HepG2 (cell line): Measurements from ENCODE around the gene AMBRA1. TPM values are rescaled to one million over a fixed set of nuclear protein-coding genes. Genes with fewer than 3 reads are reported as not detected.
A peak's percentile ranks its signal among the peaks of the same experiment; 100 is the strongest.

ENCODE experiments used
- ATAC-seq: fragments of 200-7000 bp; cut with Tn5 transposase; 3 replicates; pipeline ENCODE4 v1.9.1; 2020; ENCODE audit warnings: mild to moderate bottlenecking, moderate library complexity
- BruUV-seq: library from RNA; stranded (reverse); fragments of 400-500 nt; replicated peaks from 2 replicates; lab custom pipeline; 2021; lab: Mats Ljungman, UMichigan
- CTCF ChIA-PET: fragments of 300-600 bp; formaldehyde crosslinking; extraction: SDS; loops from one replicate; lab custom pipeline; 2021; ENCODE audit warnings: low total read pairs, inconsistent platforms, low intra/inter-chr PET ratio; lab: Yijun Ruan, JAX
- POLR2A ChIA-PET: fragments of 350-600 bp; sonication (Branson Sonifier 250); formaldehyde crosslinking; loops from one replicate; lab custom pipeline; 2020; ENCODE audit warnings: antibody characterized with exemption, inconsistent platforms; lab: Yijun Ruan, JAX
- DNase-seq: peaks from one replicate; pipeline ENCODE4 v3.0.0-alpha.2; 2015; ENCODE audit warnings: low spot score
- FAIRE-seq: peaks from 3 replicates; lab custom pipeline; 2011; peaks lifted over from hg19 to GRCh38; lab: Jason Lieb, UNC
- H2AFZ ChIP-seq: one replicate; pipeline ENCODE4 v1.6.1; 2011; ENCODE audit warnings: low read length, inconsistent platforms
- H3K27ac ChIP-seq: fragments of 300-600 bp; 3 replicates; pipeline ENCODE4 v1.8.0; 2011; ENCODE audit warnings: mixed run types, mild to moderate bottlenecking, mixed read lengths, low read length, inconsistent platforms; ENCODE audit not compliant: insufficient read depth; ENCODE audit errors: extremely low read length
- H3K27me3 ChIP-seq, 2 experiments: fragments of 200-600 bp in 1 of 2; 2 replicates in 1 of 2; 3 replicates in 1 of 2; pipeline versions ENCODE4 v1.6.0 to v1.8.0; 2011; ENCODE audit warnings: low read length in 2 of 2, mild to moderate bottlenecking in 2 of 2, moderate library complexity in 2 of 2, inconsistent platforms in 1 of 2; ENCODE audit not compliant: insufficient read depth in 2 of 2, control insufficient read depth in 1 of 2
- H3K36me3 ChIP-seq, 2 experiments: fragments of 200-600 bp in 1 of 2; replicated peaks in 1 of 2; 2 replicates in 1 of 2; 3 replicates in 1 of 2; pipeline versions ENCODE4 v1.5.1 to v1.8.0; 2011; ENCODE audit warnings: low read length in 2 of 2, inconsistent platforms in 1 of 2; ENCODE audit not compliant: insufficient read depth in 2 of 2, control insufficient read depth in 1 of 2
- H3K4me1 ChIP-seq: 2 replicates; pipeline ENCODE4 v1.5.1; 2012; ENCODE audit warnings: low read length, inconsistent platforms; ENCODE audit not compliant: insufficient read depth
- H3K4me2 ChIP-seq: 2 replicates; pipeline ENCODE4 v1.6.0; 2011; ENCODE audit warnings: low read depth, low read length, inconsistent platforms
- H3K4me3 ChIP-seq, 3 experiments: fragments of 200-600 bp in 1 of 3; sonication (generic), shearing (Covaris generic) in 1 of 3; replicated peaks in 1 of 3; 2 replicates each; pipeline ENCODE4 v1.5.1; 2011 to 2016; ENCODE audit warnings: low read length in 3 of 3, inconsistent platforms in 2 of 3, low read depth in 2 of 3, mild to moderate bottlenecking in 2 of 3, control low read depth in 1 of 3, mixed read lengths in 1 of 3; ENCODE audit not compliant: insufficient read depth in 1 of 3
- H3K79me2 ChIP-seq: one replicate; pipeline ENCODE4 v1.6.1; 2011; ENCODE audit warnings: low read length, inconsistent platforms; ENCODE audit not compliant: insufficient read depth
- H3K9ac ChIP-seq: 2 replicates; pipeline ENCODE4 v1.6.0; 2011; ENCODE audit warnings: mild to moderate bottlenecking, low read depth, low read length, inconsistent platforms; ENCODE audit not compliant: insufficient read depth
- H3K9me3 ChIP-seq: 2 replicates; pipeline ENCODE4 v1.5.1; 2012; ENCODE audit warnings: mild to moderate bottlenecking, low read length
- H4K20me1 ChIP-seq: 2 replicates; pipeline ENCODE4 v1.6.0; 2011; ENCODE audit warnings: inconsistent platforms, mild to moderate bottlenecking, low read length, moderate library complexity; ENCODE audit not compliant: insufficient read depth
- AGO2 ChIP-seq: fragments of 200-400 bp; formaldehyde crosslinking; optimal IDR thresholded peaks from 2 replicates; pipeline ENCODE3; 2017; ENCODE audit warnings: mild to moderate bottlenecking, low read depth, low read length, moderate library complexity
- ESRRA ChIP-seq: sonication (generic); formaldehyde crosslinking; IDR thresholded peaks from 2 replicates; pipeline ENCODE4 v1.5.1; 2020; ENCODE audit warnings: mild to moderate bottlenecking, low read depth, missing genetic modification reagents
- HNRNPUL1 ChIP-seq: fragments of 200-400 bp; formaldehyde crosslinking; IDR thresholded peaks from 2 replicates; pipeline ENCODE4 v1.6.1; 2017; ENCODE audit warnings: low read depth, mild to moderate bottlenecking, low read length, moderate library complexity
- SNAI1 ChIP-seq: sonication (generic); formaldehyde crosslinking; IDR thresholded peaks from 2 replicates; pipeline ENCODE4 v1.5.0; 2020; ENCODE audit warnings: mild to moderate bottlenecking, missing genetic modification reagents, borderline replicate concordance
- TCF7L2 ChIP-seq: IDR thresholded peaks from 2 replicates; pipeline ENCODE4 v1.6.1; 2011; ENCODE audit warnings: mild to moderate bottlenecking, low read depth, low read length, moderate library complexity
- ZNF629 ChIP-seq: sonication (generic); formaldehyde crosslinking; conservative IDR thresholded peaks from 2 replicates; pipeline ENCODE4 v1.5.0; 2020; ENCODE audit warnings: missing genetic modification reagents
- ZNF652 ChIP-seq: IDR thresholded peaks from 2 replicates; pipeline ENCODE4 v1.6.1; 2016; ENCODE audit warnings: low read depth, borderline replicate concordance
- ZNF776 ChIP-seq: sonication (generic); formaldehyde crosslinking; IDR thresholded peaks from 2 replicates; pipeline ENCODE4 v1.4.0; 2020; ENCODE audit warnings: mild to moderate bottlenecking, missing genetic modification reagents
- ZNF788 ChIP-seq: sonication (generic); formaldehyde crosslinking; IDR thresholded peaks from 2 replicates; pipeline ENCODE4 v1.5.0; 2020; ENCODE audit warnings: mild to moderate bottlenecking, missing genetic modification reagents, borderline replicate concordance
- ZNF83 ChIP-seq: sonication (generic); formaldehyde crosslinking; IDR thresholded peaks from 2 replicates; pipeline ENCODE4 v1.4.0; 2020; ENCODE audit warnings: missing genetic modification reagents, mild to moderate bottlenecking, borderline replicate concordance
- WGBS: methylation state at CpG from one replicate; pipeline ENCODE4 v1.1.6; 2017; ENCODE audit warnings: low lambda C conversion rate; 5-methylcytosine and 5-hydroxymethylcytosine counted together
- in situ Hi-C: cut with HindIII; loops from 2 replicates; pipeline ENCODE4 v1.10.0; 2017; ENCODE audit warnings: low pct_unique_long_range_greater_than_20kb; ENCODE audit not compliant: extremely low pct_ligation_motif_present
- intact Hi-C: fragments of 100-400 bp; cut with micrococcal nuclease; formaldehyde crosslinking; loops from one replicate; pipeline ENCODE4 v1.10.0; 2022; ENCODE audit not compliant: unreplicated experiment
- polyA plus RNA-seq, 8 experiments: library from polyadenylated mRNA; depleted of rRNA in 3 of 8; stranded (reverse) in 7 of 8; unstranded in 1 of 8; fragments of >200 nt; fragmentation: Illumina TruSeq in 4 of 8; extraction: Trizol in 4 of 8; gene quantifications; 2 replicates each; pipeline versions ENCODE4 v1.2.1 to v1.2.3, GENCODE V29; 2011 to 2016; ENCODE audit warnings: low read depth in 4 of 8, missing spikeins in 1 of 8, mixed read lengths in 1 of 8; ENCODE audit not compliant: insufficient read depth in 1 of 8
- total RNA-seq, 5 experiments: library from RNA; depleted of rRNA; stranded (reverse); fragments of >200 nt; fragmentation: Illumina TruSeq; extraction: Trizol; gene quantifications; 2 replicates each; pipeline ENCODE4 v1.2.3, GENCODE V29; 2016; ENCODE audit warnings: low read depth in 1 of 5
- TF ChIP-seq, protein P1 (sequence below): sonication (generic); formaldehyde crosslinking; IDR thresholded peaks from 2 replicates; pipeline ENCODE4 v1.5.0; 2020; ENCODE audit warnings: missing genetic modification reagents
- TF ChIP-seq, protein P2 (sequence below): sonication (generic); formaldehyde crosslinking; IDR thresholded peaks from 2 replicates; pipeline ENCODE4 v1.4.0; 2020; ENCODE audit warnings: missing genetic modification reagents
- TF ChIP-seq, protein P3 (sequence below): sonication (generic); formaldehyde crosslinking; IDR thresholded peaks from 2 replicates; pipeline ENCODE4 v1.4.0; 2020; ENCODE audit warnings: missing genetic modification reagents, borderline replicate concordance
- TF ChIP-seq, protein P4 (sequence below): sonication (generic); formaldehyde crosslinking; IDR thresholded peaks from 2 replicates; pipeline ENCODE4 v1.4.0; 2020; ENCODE audit warnings: missing genetic modification reagents

AMBRA1 gene
- total and polyA plus RNA-seq, 2 of the 13 experiments (the other 11 are each of a cell fraction or from before 2014, with no cell fraction given) = 15.7 to 26.0 TPM

DNA sequence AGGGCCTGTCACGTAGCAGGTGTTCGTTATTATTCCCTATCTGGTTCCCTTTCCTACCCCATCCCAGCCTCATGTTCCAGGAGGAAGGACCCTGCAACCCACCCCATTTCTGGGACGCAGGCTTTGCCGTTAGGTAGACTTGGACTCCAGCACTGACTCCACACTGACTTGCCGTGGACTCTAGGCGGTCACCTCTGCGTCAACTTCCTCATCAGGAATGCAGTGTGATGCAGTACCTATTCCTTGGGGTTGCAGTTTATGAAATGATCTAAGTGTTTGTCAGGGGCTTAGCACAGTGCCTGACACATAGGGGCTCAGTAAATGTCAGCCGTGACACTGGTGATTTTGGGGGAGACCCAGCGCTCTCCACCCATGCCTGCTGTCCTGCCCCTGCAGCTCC, 229.8 kb downstream of the AMBRA1 start (continued):
- no peak for TF ChIP-seq ZNF788 (CRISPR knock-in tag)
- TF ChIP-seq ESRRA (CRISPR knock-in tag) = no peak

DNA sequence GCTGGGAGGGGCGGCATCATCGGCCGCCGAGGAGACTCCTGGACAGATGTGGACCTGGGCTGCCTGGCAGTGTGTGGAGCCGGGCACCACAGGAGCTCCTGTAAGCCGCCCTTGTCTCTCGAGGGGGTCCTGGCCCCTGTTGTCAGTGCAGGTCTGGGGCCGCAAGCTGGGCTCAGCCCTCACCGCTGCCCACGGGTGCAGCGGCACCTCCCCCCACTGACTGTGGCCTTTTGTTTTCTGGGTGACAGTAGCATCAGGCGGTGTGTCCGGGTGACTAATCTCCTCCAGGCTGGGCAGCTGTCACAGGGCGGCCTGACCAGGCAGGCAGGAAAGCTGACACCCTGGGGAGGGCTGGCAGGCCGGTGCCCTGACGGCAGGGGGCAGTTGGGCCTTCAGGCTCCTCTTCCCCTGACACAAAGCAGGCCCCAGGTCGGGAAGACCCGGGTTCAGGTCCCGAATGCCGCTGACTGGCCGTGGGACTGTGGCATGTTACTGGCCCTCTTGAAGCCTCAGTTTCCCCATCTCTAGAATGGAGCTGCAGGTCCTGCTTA, 230.3 kb downstream of the AMBRA1 start:
- no peak for ATAC-seq
- TF ChIP-seq ZNF629 = peak; percentile 56
- TF ChIP-seq, protein P1, sequence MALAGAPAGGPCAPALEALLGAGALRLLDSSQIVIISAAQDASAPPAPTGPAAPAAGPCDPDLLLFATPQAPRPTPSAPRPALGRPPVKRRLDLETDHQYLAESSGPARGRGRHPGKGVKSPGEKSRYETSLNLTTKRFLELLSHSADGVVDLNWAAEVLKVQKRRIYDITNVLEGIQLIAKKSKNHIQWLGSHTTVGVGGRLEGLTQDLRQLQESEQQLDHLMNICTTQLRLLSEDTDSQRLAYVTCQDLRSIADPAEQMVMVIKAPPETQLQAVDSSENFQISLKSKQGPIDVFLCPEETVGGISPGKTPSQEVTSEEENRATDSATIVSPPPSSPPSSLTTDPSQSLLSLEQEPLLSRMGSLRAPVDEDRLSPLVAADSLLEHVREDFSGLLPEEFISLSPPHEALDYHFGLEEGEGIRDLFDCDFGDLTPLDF (CRISPR knock-in tag) = no peak
- TF ChIP-seq, protein P2, sequence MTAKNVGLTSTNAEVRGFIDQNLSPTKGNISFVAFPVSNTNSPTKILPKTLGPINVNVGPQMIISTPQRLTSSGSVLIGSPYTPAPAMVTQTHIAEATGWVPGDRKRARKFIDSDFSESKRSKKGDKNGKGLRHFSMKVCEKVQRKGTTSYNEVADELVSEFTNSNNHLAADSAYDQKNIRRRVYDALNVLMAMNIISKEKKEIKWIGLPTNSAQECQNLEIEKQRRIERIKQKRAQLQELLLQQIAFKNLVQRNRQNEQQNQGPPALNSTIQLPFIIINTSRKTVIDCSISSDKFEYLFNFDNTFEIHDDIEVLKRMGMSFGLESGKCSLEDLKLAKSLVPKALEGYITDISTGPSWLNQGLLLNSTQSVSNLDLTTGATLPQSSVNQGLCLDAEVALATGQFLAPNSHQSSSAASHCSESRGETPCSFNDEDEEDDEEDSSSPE (CRISPR knock-in tag) = no peak
- TF ChIP-seq, protein P3, sequence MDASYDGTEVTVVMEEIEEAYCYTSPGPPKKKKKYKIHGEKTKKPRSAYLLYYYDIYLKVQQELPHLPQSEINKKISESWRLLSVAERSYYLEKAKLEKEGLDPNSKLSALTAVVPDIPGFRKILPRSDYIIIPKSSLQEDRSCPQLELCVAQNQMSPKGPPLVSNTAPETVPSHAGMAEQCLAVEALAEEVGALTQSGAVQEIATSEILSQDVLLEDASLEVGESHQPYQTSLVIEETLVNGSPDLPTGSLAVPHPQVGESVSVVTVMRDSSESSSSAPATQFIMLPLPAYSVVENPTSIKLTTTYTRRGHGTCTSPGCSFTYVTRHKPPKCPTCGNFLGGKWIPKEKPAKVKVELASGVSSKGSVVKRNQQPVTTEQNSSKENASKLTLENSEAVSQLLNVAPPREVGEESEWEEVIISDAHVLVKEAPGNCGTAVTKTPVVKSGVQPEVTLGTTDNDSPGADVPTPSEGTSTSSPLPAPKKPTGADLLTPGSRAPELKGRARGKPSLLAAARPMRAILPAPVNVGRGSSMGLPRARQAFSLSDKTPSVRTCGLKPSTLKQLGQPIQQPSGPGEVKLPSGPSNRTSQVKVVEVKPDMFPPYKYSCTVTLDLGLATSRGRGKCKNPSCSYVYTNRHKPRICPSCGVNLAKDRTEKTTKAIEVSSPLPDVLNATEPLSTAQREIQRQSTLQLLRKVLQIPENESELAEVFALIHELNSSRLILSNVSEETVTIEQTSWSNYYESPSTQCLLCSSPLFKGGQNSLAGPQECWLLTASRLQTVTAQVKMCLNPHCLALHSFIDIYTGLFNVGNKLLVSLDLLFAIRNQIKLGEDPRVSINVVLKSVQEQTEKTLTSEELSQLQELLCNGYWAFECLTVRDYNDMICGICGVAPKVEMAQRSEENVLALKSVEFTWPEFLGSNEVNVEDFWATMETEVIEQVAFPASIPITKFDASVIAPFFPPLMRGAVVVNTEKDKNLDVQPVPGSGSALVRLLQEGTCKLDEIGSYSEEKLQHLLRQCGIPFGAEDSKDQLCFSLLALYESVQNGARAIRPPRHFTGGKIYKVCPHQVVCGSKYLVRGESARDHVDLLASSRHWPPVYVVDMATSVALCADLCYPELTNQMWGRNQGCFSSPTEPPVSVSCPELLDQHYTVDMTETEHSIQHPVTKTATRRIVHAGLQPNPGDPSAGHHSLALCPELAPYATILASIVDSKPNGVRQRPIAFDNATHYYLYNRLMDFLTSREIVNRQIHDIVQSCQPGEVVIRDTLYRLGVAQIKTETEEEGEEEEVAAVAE = no peak
- no peak for TF ChIP-seq SNAI1 (CRISPR knock-in tag)
- no peak for TF ChIP-seq ZNF652 (CRISPR knock-in tag)
- TF ChIP-seq AGO2 = peak; percentile 66
- no peak for TF ChIP-seq ZNF83
- TF ChIP-seq HNRNPUL1 = no peak
- TF ChIP-seq TCF7L2 = no peak
- no peak for TF ChIP-seq ZNF776 (CRISPR knock-in tag)
- TF ChIP-seq, protein P4, sequence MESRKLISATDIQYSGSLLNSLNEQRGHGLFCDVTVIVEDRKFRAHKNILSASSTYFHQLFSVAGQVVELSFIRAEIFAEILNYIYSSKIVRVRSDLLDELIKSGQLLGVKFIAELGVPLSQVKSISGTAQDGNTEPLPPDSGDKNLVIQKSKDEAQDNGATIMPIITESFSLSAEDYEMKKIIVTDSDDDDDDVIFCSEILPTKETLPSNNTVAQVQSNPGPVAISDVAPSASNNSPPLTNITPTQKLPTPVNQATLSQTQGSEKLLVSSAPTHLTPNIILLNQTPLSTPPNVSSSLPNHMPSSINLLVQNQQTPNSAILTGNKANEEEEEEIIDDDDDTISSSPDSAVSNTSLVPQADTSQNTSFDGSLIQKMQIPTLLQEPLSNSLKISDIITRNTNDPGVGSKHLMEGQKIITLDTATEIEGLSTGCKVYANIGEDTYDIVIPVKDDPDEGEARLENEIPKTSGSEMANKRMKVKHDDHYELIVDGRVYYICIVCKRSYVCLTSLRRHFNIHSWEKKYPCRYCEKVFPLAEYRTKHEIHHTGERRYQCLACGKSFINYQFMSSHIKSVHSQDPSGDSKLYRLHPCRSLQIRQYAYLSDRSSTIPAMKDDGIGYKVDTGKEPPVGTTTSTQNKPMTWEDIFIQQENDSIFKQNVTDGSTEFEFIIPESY (CRISPR knock-in tag) = peak; percentile 78

More for the DNA sequence above, 230.3 kb downstream of the AMBRA1 start:
- H3K4me2 ChIP-seq = no peak overlapping the region
- no peak overlapping the region for H3K9ac ChIP-seq
- ChIA-PET POLR2A (interaction anchor here (0.5 kb wide), 1 partner anchor 122 kb away, joined by 3 read pairs; no protein-coding TSS in a partner anchor), CTCF (no interaction called here)
- no peak for FAIRE-seq
- H3K36me3 ChIP-seq = peaks cover 0 to 9% of the 10 kb centered on the region in 2 experiments; a peak in 2 of 5 replicates
- intact Hi-C loops = no loop called here
- DNase-seq = no peak
- no peak overlapping the region for H3K4me3 ChIP-seq
- in situ Hi-C loops = no loop called here
- H3K27ac ChIP-seq = no peak overlapping the region
- BruUV-seq = no TSS peak
- H3K9me3 ChIP-seq = no peaks in the 10 kb centered on the region
- no CpG with 5 or more reads among the region's 21 CpGs for WGBS
- H2AFZ ChIP-seq = no peak overlapping the region
- peaks cover 14% of the 10 kb centered on the region for H3K4me1 ChIP-seq
- no peaks in the 10 kb centered on the region for H4K20me1 ChIP-seq
- no peaks in the 10 kb centered on the region for H3K79me2 ChIP-seq
- no peaks in the 10 kb centered on the region for H3K27me3 ChIP-seq
